OCI-LY3 (cell line): ENCODE measurements around the gene TTYH3.

ENCODE experiments used
- H2AFZ ChIP-seq: fragments of 200-600, 300-600 bp; shearing (Covaris generic); 2 replicates; pipeline ENCODE4 v1.6.0; 2014; ENCODE audit warnings: antibody characterized with exemption, low read depth, low read length
- H3K27ac ChIP-seq: fragments of 200-600, 300-600 bp; sonication (generic); 2 replicates; pipeline ENCODE4 v1.5.1; 2014; ENCODE audit warnings: mild to moderate bottlenecking, low read length, moderate library complexity, mixed read lengths
- H3K27me3 ChIP-seq: fragments of 200-600, 300-600 bp; sonication (generic); 2 replicates; pipeline ENCODE4 v1.6.1; 2014; ENCODE audit warnings: low read depth, low read length, mixed read lengths
- H3K36me3 ChIP-seq: fragments of 200-600, 300-600 bp; sonication (generic); replicated peaks from 2 replicates; pipeline ENCODE3; 2014; ENCODE audit warnings: low read depth, low read length, mixed read lengths
- H3K4me1 ChIP-seq: fragments of 300-600, 200-600 bp; sonication (generic); 2 replicates; pipeline ENCODE4 v1.6.1; 2014; ENCODE audit warnings: low read length, mixed read lengths
- H3K4me2 ChIP-seq: fragments of 200-600, 300-600 bp; sonication (generic); 2 replicates; pipeline ENCODE4 v1.6.1; 2014; ENCODE audit warnings: low read length, mixed read lengths
- H3K4me3 ChIP-seq: fragments of 300-600, 200-600 bp; sonication (generic); 2 replicates; pipeline ENCODE4 v1.5.1; 2014; ENCODE audit warnings: antibody characterized with exemption, mild to moderate bottlenecking, low read length, moderate library complexity
- H3K79me2 ChIP-seq: fragments of 300-600, 200-600 bp; shearing (Covaris generic); 2 replicates; pipeline ENCODE4 v1.6.1; 2014; ENCODE audit warnings: mild to moderate bottlenecking, low read length, mixed read lengths
- H3K9ac ChIP-seq: fragments of 300-600, 200-600 bp; shearing (Covaris generic); 2 replicates; pipeline ENCODE4 v1.6.0; 2014; ENCODE audit warnings: mild to moderate bottlenecking, low read length, moderate library complexity
- H3K9me3 ChIP-seq: fragments of 200-600, 300-600 bp; shearing (Covaris generic); 2 replicates; pipeline ENCODE4 v1.6.1; 2014; ENCODE audit warnings: low read length, mixed read lengths; ENCODE audit not compliant: insufficient read depth
- H4K20me1 ChIP-seq: fragments of 200-600, 300-600 bp; sonication (generic); 2 replicates; pipeline ENCODE4 v1.6.1; 2016; ENCODE audit warnings: low read length, mixed read lengths; ENCODE audit not compliant: insufficient read depth
- CTCF ChIP-seq: fragments of 200-600, 300-600 bp; sonication (generic); IDR thresholded peaks from 2 replicates; pipeline ENCODE4 v1.5.1; 2014; ENCODE audit warnings: antibody characterized with exemption, low read length, low read depth
- EZH2phosphoT487 ChIP-seq: fragments of 200-600 bp; shearing (Covaris generic); IDR thresholded peaks from 2 replicates; pipeline ENCODE4 v1.6.1; 2018; ENCODE audit warnings: antibody characterized with exemption, mixed run types, low read depth

The TTYH3 gene

GRCh38 chr7:2686101-2686500, 54.3 kb downstream of the TTYH3 start:
- H3K9me3 ChIP-seq: no peaks in the 10 kb centered on the region
- H3K36me3 ChIP-seq: no peaks in the 10 kb centered on the region
- no peak overlapping the region for H3K4me3 ChIP-seq
- no peaks in the 10 kb centered on the region for H4K20me1 ChIP-seq
- no peak overlapping the region for H3K27ac ChIP-seq
- peaks cover 30% of the 10 kb centered on the region for H3K4me1 ChIP-seq
- no peak overlapping the region for H3K9ac ChIP-seq
- no peaks in the 10 kb centered on the region for H3K79me2 ChIP-seq
- TF ChIP-seq CTCF (no peak), EZH2phosphoT487 (no peak)
- H3K4me2 ChIP-seq: no peak overlapping the region
- H2AFZ ChIP-seq: no peak overlapping the region
- peaks cover 54% of the 10 kb centered on the region for H3K27me3 ChIP-seq

- peak overlapping the region; percentile 94 for H3K4me2 ChIP-seq
- H3K79me2 ChIP-seq: no peaks in the 10 kb centered on the region
- peaks cover 34% of the 10 kb centered on the region for H3K4me1 ChIP-seq
- no peak overlapping the region for H3K9ac ChIP-seq
- no peaks in the 10 kb centered on the region for H3K9me3 ChIP-seq
- H3K4me3 ChIP-seq: peak overlapping the region; percentile 78
- H3K36me3 ChIP-seq: no peaks in the 10 kb centered on the region
- H3K27ac ChIP-seq: no peak overlapping the region
- no peak overlapping the region for H2AFZ ChIP-seq
- H4K20me1 ChIP-seq: no peaks in the 10 kb centered on the region
- H3K27me3 ChIP-seq: peaks cover 42% of the 10 kb centered on the region
- no peak for TF ChIP-seq CTCF
- TF ChIP-seq EZH2phosphoT487: no peak
Measured at GRCh38 chr7:2687338-2687869, 55.6 kb downstream of the TTYH3 start.

GRCh38 chr7:2687881-2688318, 56.1 kb downstream of the TTYH3 start, which contains the start of gene AMZ1:
AMZ1 (plus strand) TSS chr7:2688202; CDS start chr7:2700452, 12,250 bp downstream.
- Histone ChIP-seq H4K20me1 (no peaks in the 10 kb centered on the region), H3K9ac (peak within 1 kb of the TSS; percentile 28; the same call in 1 of the 2 replicates), H3K4me3 (peak within 1 kb of the TSS; percentile 78), H3K27me3 (peaks cover 40% of the 10 kb centered on the region), H2AFZ (no peak within 1 kb of the TSS), H3K9me3 (no peaks in the 10 kb centered on the region), H3K4me2 (peak within 1 kb of the TSS; percentile 94), H3K79me2 (no peaks in the 10 kb centered on the region), H3K36me3 (no peaks in the 10 kb centered on the region), H3K4me1 (peaks cover 34% of the 10 kb centered on the region), H3K27ac (0 out of 2 replicates have a peak within 1 kb of the TSS, but pooled peaks have one; percentile 13)
- TF ChIP-seq EZH2phosphoT487 (no peak), CTCF (no peak)

- no peaks in the 10 kb centered on the region for H3K36me3 ChIP-seq
- peak overlapping the region; percentile 78 for H3K4me3 ChIP-seq
- H2AFZ ChIP-seq: no peak overlapping the region
- no peaks in the 10 kb centered on the region for H3K9me3 ChIP-seq
- no peaks in the 10 kb centered on the region for H3K79me2 ChIP-seq
- peak overlapping the region; percentile 28; the same call in 1 of the 2 replicates for H3K9ac ChIP-seq
- H3K4me2 ChIP-seq: peak overlapping the region; percentile 94
- H3K27me3 ChIP-seq: peaks cover 36% of the 10 kb centered on the region
- peak overlapping the region; percentile 13; the same call in 1 of the 2 replicates for H3K27ac ChIP-seq
- no peaks in the 10 kb centered on the region for H4K20me1 ChIP-seq
- H3K4me1 ChIP-seq: peaks cover 34% of the 10 kb centered on the region
- TF ChIP-seq CTCF: no peak
- no peak for TF ChIP-seq EZH2phosphoT487
Measured at GRCh38 chr7:2688409-2689342, 56.9 kb downstream of the TTYH3 start.
